Liver (tissue), 9 donors: ENCODE measurements around the gene RAB37. TPM values are rescaled to one million over a fixed set of nuclear protein-coding genes. Genes with fewer than 3 reads are reported as not detected.

ENCODE experiments used
- DNase-seq: peaks from one replicate; pipeline ENCODE4 v3.0.0-alpha.2; 2017; ENCODE audit warnings: low spot score
- H3K27ac ChIP-seq, 2 donors: one replicate each; pipeline ENCODE4 v1.7.0; 2013; ENCODE audit warnings: inconsistent platforms in 2 of 2, low read length in 2 of 2, control low read depth in 1 of 2, low read depth in 1 of 2, mild to moderate bottlenecking in 1 of 2
- H3K27me3 ChIP-seq, 4 donors: one replicate each; pipeline versions ENCODE4 v1.6.1 to v1.7.0; 2013; ENCODE audit warnings: low read length in 3 of 4, inconsistent platforms in 1 of 4, mild to moderate bottlenecking in 1 of 4, moderate library complexity in 1 of 4; ENCODE audit not compliant: control insufficient read depth in 4 of 4, insufficient read depth in 4 of 4
- H3K36me3 ChIP-seq, 4 donors: one replicate each; pipeline versions ENCODE4 v1.6.1 to v1.7.0; 2013; ENCODE audit warnings: low read length in 3 of 4, mild to moderate bottlenecking in 3 of 4, low read depth in 1 of 4, moderate library complexity in 1 of 4; ENCODE audit not compliant: control insufficient read depth in 4 of 4, insufficient read depth in 3 of 4
- H3K4me1 ChIP-seq, 4 donors: one replicate each; pipeline versions ENCODE4 v1.6.1 to v1.7.0; 2013; ENCODE audit warnings: low read length in 3 of 4, mild to moderate bottlenecking in 3 of 4, moderate library complexity in 1 of 4; ENCODE audit not compliant: control insufficient read depth in 4 of 4, insufficient read depth in 4 of 4
- H3K4me3 ChIP-seq, 3 donors: one replicate each; pipeline versions ENCODE4 v1.6.1 to v1.7.0; 2013; ENCODE audit warnings: low read length in 3 of 3, control low read depth in 1 of 3, low read depth in 1 of 3, mild to moderate bottlenecking in 1 of 3
- H3K9ac ChIP-seq, 2 donors: one replicate each; pipeline ENCODE4 v1.7.0; 2013; ENCODE audit warnings: low read length in 2 of 2, mild to moderate bottlenecking in 2 of 2, moderate library complexity in 2 of 2, control low read depth in 1 of 2, low read depth in 1 of 2
- H3K9me3 ChIP-seq, 4 donors: one replicate each; pipeline versions ENCODE4 v1.6.1 to v1.7.0; 2013; ENCODE audit warnings: low read length in 3 of 4; ENCODE audit not compliant: control insufficient read depth in 4 of 4
- EGR1 ChIP-seq, 2 donors: IDR thresholded peaks; 2 replicates each; pipeline ENCODE4 v1.6.1; 2016 to 2018; ENCODE audit warnings: antibody characterized with exemption in 2 of 2, low read depth in 2 of 2
- FOXA1 ChIP-seq: IDR thresholded peaks from 2 replicates; pipeline ENCODE4 v1.6.1; 2016; ENCODE audit warnings: antibody characterized with exemption
- FOXA2 ChIP-seq: IDR thresholded peaks from 2 replicates; pipeline ENCODE4 v1.6.1; 2016; ENCODE audit warnings: antibody characterized with exemption
- HNF4A ChIP-seq, 2 donors: conservative IDR thresholded peaks; 2 replicates each; pipeline ENCODE4 v1.6.1; 2016; ENCODE audit warnings: antibody characterized with exemption in 2 of 2, mild to moderate bottlenecking in 2 of 2
- JUND ChIP-seq, 2 donors: IDR thresholded peaks; 2 replicates each; pipeline ENCODE4 v1.6.1; 2016; ENCODE audit warnings: antibody characterized with exemption in 2 of 2
- NR2F2 ChIP-seq: IDR thresholded peaks from 2 replicates; pipeline ENCODE4 v1.6.1; 2016; ENCODE audit warnings: antibody characterized with exemption
- RAD21 ChIP-seq, 2 donors: IDR thresholded peaks; 2 replicates each; pipeline ENCODE4 v1.6.1; 2016; ENCODE audit warnings: antibody characterized with exemption in 2 of 2, mild to moderate bottlenecking in 2 of 2
- RXRA ChIP-seq, 2 donors: IDR thresholded peaks; 2 replicates each; pipeline ENCODE4 v1.6.1; 2017 to 2018; ENCODE audit warnings: antibody characterized with exemption in 2 of 2, mild to moderate bottlenecking in 1 of 2
- SP1 ChIP-seq: IDR thresholded peaks from 2 replicates; pipeline ENCODE4 v1.6.1; 2018; ENCODE audit warnings: antibody characterized with exemption, mild to moderate bottlenecking
- YY1 ChIP-seq: IDR thresholded peaks from 2 replicates; pipeline ENCODE4 v1.6.1; 2016; ENCODE audit warnings: antibody characterized with exemption, mild to moderate bottlenecking
- WGBS: extraction: QIAGEN DNeasy Blood & Tissue Kit; methylation state at CpG from one replicate; pipeline ENCODE4 v1.1.7; 2013; 5-methylcytosine and 5-hydroxymethylcytosine counted together
- polyA plus RNA-seq, 2 donors: library from polyadenylated mRNA; stranded (reverse) in 1 of 2; unstranded in 1 of 2; fragments of 200-250 nt in 1 of 2; fragments of >200 nt in 1 of 2; fragmentation: Nextera tagmentation in 1 of 2; extraction: Ambion mirVana in 1 of 2; gene quantifications; one replicate each; pipeline versions ENCODE4 v1.2.1 to v1.2.3, GENCODE V29; 2013 to 2015
- total RNA-seq, 2 donors: library from RNA; depleted of rRNA; stranded (reverse); fragments of >200 nt; gene quantifications; one replicate each; pipeline ENCODE4 v1.2.3, GENCODE V29; 2014
- TF ChIP-seq, protein P1 (sequence below): fragments of 150-350 bp; IDR thresholded peaks from 2 replicates; pipeline ENCODE4 v1.5.1; 2017; ENCODE audit warnings: improper control_type of control experiment, low read depth, low read length; ENCODE audit not compliant: missing input control
- TF ChIP-seq, protein P2 (sequence below): IDR thresholded peaks from 2 replicates; pipeline ENCODE4 v1.6.1; 2016; ENCODE audit warnings: antibody characterized with exemption, mild to moderate bottlenecking
- TF ChIP-seq, protein P3 (sequence below): IDR thresholded peaks from 2 replicates; pipeline ENCODE4 v1.6.1; 2016; ENCODE audit warnings: antibody characterized with exemption
- donor health status: healthy.
- donor health status: healthy.
- donor health status: healthy.
- donor health status: healthy.
- donor health status: healthy.

The RAB37 gene
- total and polyA plus RNA-seq, 4 donors: 5.1 to 8.8 (median 5.6) TPM

DNA sequence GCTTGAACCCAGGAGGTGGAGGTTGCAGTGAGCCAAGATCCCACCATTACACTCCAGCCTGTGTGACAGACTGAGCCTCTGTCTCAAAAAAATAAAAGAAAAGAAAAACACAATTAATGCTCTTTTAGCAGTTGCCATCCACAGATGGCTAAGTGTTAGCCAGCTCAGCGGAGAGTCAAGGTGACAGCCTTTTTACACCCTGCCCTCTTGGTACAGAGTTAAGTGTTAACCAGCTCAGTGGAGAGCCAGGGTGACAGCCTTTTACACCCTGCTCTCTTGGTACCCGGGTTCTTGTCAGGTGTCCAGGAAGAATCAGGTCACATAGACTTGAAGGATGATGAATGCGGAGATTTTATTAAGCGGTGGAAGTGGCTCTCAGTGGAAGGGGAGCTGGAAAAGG is 16.6 kb upstream of the RAB37 start (continued):
- TF ChIP-seq, protein P1, sequence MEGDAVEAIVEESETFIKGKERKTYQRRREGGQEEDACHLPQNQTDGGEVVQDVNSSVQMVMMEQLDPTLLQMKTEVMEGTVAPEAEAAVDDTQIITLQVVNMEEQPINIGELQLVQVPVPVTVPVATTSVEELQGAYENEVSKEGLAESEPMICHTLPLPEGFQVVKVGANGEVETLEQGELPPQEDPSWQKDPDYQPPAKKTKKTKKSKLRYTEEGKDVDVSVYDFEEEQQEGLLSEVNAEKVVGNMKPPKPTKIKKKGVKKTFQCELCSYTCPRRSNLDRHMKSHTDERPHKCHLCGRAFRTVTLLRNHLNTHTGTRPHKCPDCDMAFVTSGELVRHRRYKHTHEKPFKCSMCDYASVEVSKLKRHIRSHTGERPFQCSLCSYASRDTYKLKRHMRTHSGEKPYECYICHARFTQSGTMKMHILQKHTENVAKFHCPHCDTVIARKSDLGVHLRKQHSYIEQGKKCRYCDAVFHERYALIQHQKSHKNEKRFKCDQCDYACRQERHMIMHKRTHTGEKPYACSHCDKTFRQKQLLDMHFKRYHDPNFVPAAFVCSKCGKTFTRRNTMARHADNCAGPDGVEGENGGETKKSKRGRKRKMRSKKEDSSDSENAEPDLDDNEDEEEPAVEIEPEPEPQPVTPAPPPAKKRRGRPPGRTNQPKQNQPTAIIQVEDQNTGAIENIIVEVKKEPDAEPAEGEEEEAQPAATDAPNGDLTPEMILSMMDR: no peak
- TF ChIP-seq RXRA (IDR thresholded peaks at IDR 0.05) (no peak), NR2F2 (no peak), EGR1 (IDR thresholded peaks at IDR 0.05; ENCODE audit: low read depth in 2 of 2) (no peak)
- TF ChIP-seq, protein P2, sequence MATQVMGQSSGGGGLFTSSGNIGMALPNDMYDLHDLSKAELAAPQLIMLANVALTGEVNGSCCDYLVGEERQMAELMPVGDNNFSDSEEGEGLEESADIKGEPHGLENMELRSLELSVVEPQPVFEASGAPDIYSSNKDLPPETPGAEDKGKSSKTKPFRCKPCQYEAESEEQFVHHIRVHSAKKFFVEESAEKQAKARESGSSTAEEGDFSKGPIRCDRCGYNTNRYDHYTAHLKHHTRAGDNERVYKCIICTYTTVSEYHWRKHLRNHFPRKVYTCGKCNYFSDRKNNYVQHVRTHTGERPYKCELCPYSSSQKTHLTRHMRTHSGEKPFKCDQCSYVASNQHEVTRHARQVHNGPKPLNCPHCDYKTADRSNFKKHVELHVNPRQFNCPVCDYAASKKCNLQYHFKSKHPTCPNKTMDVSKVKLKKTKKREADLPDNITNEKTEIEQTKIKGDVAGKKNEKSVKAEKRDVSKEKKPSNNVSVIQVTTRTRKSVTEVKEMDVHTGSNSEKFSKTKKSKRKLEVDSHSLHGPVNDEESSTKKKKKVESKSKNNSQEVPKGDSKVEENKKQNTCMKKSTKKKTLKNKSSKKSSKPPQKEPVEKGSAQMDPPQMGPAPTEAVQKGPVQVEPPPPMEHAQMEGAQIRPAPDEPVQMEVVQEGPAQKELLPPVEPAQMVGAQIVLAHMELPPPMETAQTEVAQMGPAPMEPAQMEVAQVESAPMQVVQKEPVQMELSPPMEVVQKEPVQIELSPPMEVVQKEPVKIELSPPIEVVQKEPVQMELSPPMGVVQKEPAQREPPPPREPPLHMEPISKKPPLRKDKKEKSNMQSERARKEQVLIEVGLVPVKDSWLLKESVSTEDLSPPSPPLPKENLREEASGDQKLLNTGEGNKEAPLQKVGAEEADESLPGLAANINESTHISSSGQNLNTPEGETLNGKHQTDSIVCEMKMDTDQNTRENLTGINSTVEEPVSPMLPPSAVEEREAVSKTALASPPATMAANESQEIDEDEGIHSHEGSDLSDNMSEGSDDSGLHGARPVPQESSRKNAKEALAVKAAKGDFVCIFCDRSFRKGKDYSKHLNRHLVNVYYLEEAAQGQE: no peak

DNA sequence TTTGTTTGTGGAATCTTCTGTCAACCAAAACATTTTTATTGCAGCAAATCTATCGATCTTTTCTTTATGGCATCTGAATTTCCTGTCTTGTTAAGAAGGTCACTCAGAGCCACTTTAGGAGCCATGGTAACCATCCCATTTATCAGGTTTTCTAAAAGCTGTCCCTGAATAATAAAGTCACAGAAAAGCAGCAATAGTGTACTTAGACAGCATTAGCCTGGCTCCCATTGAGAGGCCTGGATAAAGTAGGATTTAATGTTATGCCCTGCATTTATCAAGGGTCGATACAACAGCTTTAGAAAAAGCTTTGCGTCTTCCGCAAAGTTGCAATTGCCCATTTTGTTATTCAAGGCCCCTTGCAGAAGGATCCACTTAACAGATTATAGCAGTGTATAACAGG is 14.3 kb upstream of the RAB37 start:
- H3K4me3 ChIP-seq: no peak overlapping the region
- H3K9me3 ChIP-seq: no peaks in the 10 kb centered on the region
- WGBS: 93% methylated on average over 4 of the region's 4 CpGs
- no peak for DNase-seq
- no peak for TF ChIP-seq SP1
- no peak for TF ChIP-seq FOXA2
- TF ChIP-seq, protein P3, sequence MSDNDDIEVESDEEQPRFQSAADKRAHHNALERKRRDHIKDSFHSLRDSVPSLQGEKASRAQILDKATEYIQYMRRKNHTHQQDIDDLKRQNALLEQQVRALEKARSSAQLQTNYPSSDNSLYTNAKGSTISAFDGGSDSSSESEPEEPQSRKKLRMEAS: no peak
- no peak for TF ChIP-seq JUND (IDR thresholded peaks at IDR 0.05)
- TF ChIP-seq HNF4A (conservative IDR thresholded peaks at IDR 0.05): no peak
- TF ChIP-seq YY1: no peak
- no peak for TF ChIP-seq RAD21 (IDR thresholded peaks at IDR 0.05)
- TF ChIP-seq RXRA (IDR thresholded peaks at IDR 0.05): no peak
- TF ChIP-seq, protein P2: no peak
- no peak for TF ChIP-seq FOXA1
- no peak for TF ChIP-seq EGR1 (IDR thresholded peaks at IDR 0.05; ENCODE audit: low read depth in 2 of 2)
- TF ChIP-seq, protein P1: no peak
- H3K27ac ChIP-seq: no peak overlapping the region
- no peaks in the 10 kb centered on the region for H3K4me1 ChIP-seq
- no peaks in the 10 kb centered on the region for H3K36me3 ChIP-seq
- no peaks in the 10 kb centered on the region for H3K27me3 ChIP-seq
- no peak overlapping the region for H3K9ac ChIP-seq
